ENCODE results near the gene OR10P1.

The OR10P1 gene

GRCh38 chr12:55652352-55652751, 15.7 kb downstream of the OR10P1 start:
- no peak for DNase-seq (ENCODE audit: low spot score)

DNA sequence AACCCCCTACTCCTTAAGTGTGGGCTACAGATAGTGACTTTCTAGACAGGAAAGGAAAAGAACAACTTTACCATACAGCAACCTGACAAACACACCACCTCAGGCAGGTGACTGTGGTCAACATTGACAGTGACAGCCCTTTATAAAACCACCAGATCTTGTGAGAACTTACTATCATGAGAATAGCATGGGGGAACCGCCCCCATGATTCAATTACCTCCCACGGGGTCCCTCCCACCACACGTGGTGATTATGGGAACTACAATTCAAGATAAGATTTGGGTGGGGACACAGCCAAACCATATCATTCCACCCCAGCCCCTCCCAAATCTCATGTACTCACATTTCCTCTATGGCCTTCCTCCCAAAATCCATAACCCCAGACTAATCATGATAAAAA, 16.3 kb downstream of the OR10P1 start:
- DNase-seq (ENCODE audit: low spot score): no peak

DNA sequence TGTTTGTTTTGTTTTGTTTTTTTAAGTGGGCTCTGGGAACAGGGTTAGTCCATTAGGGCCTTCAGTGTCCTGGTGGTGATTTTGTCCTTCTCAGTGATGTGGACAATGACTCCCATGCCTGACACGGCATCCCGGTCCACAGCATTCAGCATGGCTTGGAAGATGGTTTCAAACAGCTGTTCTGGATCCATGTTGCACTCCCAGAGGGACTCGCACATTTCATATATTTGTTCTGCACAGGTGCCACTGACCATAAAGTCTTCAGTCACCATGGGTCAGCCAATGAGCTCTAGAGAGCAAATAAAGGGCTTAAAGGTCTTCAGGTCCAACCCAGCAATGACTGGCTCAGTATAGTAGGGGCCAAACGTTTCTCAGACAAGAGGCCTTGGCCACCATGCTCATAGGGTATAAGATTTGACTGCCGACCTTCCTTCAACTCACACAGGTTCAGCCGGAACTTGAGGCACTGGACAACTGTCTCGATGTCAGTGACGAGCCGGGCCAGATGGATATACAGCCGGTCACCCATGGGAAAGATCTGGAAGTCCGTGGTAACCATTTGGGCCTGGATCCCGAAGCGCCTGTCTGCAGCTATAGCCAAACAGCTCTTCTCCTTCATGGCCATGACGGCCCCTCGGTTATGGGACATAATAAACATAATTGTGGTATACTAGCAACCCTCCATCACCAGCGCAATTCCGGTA, 18.0 kb downstream of the OR10P1 start:
- no peak for DNase-seq (ENCODE audit: low spot score)

- no peak for DNase-seq (ENCODE audit: low spot score)
These were observed 20.5 kb downstream of the OR10P1 start for GRCh38 chr12:55657212-55657611.

DNA sequence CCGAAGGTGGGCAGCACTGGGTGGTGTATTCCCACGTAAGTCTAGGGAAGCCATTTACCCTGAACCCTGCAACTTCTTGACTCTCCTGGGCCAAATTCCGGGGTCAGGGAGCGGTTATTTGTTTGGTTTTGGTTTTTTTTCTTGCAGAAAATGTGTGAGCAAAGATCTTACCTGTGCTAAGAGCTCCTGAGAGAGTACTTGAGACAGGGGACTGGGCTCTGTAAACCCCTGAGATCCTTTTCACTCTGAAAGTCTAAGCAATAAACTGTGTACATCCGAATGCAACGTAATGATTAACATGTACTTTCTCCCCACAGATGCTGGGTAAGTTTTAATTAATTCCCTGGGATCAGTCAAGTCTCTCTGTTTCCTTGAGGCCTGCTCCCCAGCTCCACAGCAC, 21.5 kb downstream of the OR10P1 start:
- no peak for DNase-seq (ENCODE audit: low spot score)

DNA sequence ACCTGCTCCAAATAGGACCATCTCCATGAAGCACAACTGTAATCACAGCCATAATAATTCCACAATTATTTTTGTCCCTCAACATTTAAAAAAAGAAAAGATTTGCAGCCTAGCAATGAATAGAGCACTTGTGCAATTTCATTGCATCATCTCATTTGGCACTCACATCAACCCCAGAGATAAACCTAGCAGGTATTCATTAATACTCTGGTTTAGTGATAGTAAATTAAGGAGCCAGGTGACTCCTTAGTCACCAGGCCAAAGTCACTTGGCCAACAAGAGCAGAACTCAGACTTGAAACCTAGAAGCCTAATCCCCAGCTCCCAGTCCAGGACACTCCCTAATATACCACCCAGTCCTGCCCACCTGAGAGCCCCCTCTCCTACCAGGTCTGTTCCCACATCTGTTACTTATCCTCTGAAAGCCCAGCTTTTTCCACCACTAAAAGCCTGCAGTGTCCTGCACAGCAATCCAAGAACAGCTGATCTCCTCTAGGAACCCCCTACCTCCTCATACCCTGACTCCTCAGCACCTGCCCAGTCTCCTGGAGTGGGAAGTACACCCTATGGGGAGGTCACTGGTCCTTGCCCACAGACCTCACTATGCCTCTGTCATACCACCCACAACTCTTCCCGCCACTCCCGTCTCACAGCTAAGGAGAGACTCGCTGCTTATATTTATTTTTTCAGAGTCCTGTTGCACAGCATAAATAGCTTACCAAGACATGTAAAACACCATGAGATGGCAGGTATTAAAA, 22.1 kb downstream of the OR10P1 start:
- DNase-seq (ENCODE audit: low spot score): no peak

DNA sequence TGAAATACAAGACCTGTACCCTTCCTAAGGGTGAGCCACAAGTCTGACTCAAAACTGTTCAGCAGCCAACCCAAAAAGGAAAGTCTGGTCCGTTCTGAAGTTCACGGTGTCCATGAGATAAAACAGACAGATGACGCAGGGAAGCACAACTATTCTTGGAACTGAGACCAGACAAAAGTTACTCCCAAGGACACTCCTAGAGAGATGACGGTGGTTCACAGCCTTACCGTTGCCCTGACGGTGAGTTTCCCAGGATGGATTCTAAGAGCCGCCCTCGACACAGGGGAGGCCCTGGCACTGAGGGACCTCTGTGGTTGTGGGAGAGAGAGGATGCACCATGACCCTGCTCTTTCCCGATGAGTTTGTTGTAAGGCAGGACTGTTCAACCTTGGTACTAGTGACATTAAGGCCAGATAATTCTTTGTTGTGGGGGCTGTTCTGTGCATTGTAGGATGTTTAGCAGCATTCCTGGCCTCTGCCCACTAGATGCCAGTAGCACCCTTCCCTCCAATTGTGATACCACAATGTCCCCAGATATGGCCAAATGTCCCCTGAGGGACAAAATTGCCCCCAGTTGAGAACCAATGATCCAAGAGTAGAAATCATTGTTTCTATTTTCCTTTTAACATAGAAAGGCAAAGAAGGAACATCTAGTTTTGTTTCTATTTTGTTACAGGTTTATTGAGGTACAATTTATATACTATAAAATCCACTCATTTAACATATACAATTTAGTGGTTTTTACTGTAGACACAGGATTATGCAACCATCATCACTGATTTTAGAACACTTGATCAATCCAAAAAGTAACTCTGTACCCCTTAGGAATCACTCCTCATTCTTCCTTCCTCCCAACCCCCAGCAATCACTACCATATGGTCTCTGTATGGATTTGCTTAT, 23.0 kb downstream of the OR10P1 start:
- no peak for DNase-seq (ENCODE audit: low spot score)

DNA sequence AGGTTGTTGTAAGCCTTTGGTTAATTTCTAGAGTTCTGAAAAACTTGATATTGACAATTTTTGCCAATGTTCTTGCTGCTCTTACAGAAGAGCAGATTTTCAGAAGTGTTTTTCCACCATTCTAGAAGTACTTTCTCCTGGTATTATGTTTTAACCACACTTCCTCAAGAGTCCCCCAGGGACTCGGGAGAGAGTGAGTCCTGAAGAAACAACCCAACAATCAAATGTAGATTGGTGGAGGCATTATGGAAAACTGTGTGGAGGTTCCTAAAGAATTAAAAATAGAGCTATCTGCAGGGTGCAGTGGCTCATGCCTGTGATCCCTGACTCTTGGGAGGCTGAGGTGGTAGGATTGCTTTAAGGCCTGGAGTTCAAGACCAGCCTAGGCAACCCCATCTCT, 26.7 kb downstream of the OR10P1 start:
- DNase-seq (ENCODE audit: low spot score): no peak

DNA sequence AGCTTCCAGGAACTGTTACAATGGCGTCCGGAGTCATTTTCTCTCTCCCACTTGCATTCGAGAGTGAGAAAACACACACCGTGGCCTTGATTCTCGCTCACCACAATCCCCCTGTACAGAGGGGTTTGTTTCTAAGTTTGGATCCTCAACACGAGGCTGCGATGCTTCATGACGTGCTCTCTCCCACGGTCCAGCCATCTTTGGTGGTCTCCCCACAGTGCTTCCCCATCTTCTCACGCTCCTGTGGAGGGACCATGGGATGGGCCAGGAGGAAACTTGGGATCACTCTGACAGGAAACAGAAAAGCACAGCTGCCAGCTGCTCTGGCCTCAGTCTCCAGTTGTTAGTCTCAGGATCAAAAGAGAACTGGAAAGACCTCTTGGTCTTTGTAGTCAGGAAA, 28.1 kb downstream of the OR10P1 start:
- no peak for DNase-seq (ENCODE audit: low spot score)

GRCh38 chr12:55666508-55666907, 29.8 kb downstream of the OR10P1 start:
- no peak for DNase-seq (ENCODE audit: low spot score)

DNA sequence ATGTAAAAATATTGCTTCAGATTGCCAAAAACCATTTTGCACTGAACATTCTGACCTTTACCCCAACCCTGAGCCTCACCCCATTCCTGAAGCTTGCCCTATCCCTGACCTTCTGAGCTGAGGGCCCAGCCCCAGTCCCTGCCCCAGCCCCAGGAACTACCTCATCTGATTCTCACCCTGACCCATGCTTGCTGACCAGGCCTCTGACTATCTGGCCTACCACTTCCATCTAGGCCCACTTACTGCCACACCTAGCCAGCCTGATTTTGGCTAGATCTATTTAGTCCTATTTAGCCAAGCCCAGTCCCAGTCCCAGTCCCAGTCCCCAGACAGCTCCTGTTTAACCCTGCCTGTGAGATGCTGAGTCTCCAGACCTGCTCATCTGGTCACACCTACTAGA, 33.6 kb downstream of the OR10P1 start:
- no peak for DNase-seq (ENCODE audit: low spot score)

DNA sequence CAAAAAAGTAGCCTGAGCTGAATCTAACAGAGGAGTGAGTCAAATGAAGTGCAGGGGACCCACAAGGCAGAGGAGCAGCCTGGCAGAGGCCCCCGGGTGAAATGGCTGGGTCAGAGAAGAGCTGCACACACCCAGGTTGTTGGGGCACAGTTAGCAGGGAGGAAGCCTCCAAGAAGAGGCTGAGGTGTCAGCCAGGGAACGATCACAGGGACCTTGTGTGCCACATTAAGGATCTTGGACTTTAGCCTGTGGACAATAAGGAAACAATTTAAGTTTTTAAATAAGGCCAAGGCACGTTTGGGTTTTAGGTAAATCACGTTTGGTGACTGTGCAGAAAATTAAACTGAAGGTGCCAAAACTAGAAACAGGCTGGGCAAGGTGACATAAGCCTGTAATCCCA, 35.1 kb downstream of the OR10P1 start:
- DNase-seq (ENCODE audit: low spot score): no peak

DNA sequence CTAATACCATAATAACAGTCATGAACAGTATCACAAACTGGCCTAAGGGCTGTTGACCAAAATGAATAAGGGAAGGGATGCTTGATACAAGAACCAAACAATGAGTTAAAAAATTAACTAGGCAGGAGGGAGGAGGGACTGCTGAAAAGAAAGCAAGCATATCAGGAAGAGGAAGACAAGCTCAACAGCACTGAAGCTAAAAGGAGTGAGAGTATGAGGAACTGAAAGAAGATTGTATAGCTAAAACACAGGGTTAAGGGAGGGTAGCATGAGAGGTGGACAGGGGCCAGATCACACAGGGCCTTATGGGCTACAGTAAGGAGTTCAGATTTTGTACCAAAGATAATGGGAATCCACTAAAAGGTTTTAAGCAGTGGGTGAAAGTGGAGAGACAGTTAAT, 36.9 kb downstream of the OR10P1 start:
- DNase-seq (ENCODE audit: low spot score): no peak

- DNase-seq (ENCODE audit: low spot score): no peak
These were observed 39.0 kb downstream of the OR10P1 start for GRCh38 chr12:55675666-55676065.

GRCh38 chr12:55676707-55677106, 40.0 kb downstream of the OR10P1 start:
- no peak for DNase-seq (ENCODE audit: low spot score)

- no peak for DNase-seq (ENCODE audit: low spot score)
These were observed 43.0 kb downstream of the OR10P1 start for GRCh38 chr12:55679691-55680090.

DNA sequence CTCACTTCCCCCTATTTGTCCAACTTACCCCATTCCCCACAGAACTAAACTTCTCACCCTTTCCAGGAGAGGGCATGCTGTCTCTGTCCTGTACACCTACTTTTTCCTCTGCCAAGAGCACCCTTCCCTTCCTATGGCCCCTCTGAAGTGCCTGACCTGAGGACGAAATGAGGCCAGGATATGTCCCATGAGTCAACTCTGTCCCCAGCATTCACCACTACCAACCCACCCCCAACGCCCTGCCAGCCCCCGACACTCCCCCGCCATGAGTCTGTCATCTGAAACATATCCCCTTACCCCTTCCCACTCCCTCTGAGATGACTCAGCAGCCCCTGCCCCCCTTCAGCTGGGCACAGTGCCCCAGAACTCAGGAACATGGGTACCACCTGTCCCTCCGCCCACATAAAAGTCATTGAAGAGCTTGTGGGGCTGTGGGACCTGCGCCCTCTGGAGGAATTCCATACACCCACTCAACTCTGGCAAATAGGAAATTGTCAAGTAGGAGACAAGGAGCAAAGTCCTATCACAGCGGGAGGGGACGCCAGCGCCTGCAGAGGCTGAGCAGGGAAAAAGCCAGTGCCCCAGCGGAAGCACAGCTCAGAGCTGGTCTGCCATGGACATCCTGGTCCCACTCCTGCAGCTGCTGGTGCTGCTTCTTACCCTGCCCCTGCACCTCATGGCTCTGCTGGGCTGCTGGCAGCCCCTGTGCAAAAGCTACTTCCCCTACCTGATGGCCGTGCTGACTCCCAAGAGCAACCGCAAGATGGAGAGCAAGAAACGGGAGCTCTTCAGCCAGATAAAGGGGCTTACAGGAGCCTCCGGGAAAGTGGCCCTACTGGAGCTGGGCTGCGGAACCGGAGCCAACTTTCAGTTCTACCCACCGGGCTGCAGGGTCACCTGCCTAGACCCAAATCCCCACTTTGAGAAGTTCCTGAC, 44.7 kb downstream of the OR10P1 start:
- DNase-seq (ENCODE audit: low spot score): no peak

- no peak for DNase-seq (ENCODE audit: low spot score)
These were observed 45.5 kb downstream of the OR10P1 start for GRCh38 chr12:55682087-55682796.

DNA sequence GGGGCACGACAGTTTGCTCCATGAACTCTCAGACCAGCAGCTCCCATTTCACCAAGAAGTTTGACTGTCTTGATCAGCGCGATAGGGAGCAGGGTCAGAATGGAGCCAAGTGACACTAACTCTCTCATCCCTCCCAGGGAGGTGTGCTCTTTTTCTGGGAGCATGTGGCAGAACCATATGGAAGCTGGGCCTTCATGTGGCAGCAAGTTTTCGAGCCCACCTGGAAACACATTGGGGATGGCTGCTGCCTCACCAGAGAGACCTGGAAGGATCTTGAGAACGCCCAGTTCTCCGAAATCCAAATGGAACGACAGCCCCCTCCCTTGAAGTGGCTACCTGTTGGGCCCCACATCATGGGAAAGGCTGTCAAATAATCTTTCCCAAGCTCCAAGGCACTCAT, 47.0 kb downstream of the OR10P1 start:
- no peak for DNase-seq (ENCODE audit: low spot score)

DNA sequence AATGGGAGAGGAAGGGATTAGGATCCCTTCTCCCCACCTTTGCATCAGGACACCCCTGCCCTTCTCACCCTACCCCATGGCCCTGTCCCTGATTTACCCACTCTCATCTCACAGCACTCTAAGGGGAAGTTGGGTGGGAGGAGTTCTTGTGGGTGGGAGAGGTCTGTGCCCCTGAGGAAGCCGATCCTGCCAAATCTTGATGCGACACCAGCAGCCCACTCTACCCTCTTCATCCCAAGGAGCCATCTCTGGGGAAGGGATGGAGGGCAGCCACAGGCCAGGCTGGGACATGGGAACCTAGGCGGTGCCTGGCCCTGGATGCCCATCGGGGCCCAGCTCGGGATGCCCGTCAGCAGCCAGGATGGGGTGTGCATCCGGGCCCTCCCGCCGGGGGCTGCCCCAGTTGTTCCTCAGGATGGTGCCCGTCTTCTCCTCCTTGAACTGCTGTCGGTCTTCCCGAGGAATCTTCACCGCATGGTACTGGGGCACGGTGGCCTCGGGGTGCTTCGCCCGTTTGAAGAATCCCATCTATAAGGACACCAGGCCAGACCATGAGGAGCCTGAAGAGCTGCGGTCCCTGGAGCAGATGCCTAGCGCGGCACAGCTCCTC, 48.2 kb downstream of the OR10P1 start:
- DNase-seq (ENCODE audit: low spot score): no peak

- DNase-seq (ENCODE audit: low spot score): no peak
These were observed 49.0 kb downstream of the OR10P1 start for GRCh38 chr12:55685671-55686070.
